Stomach (tissue), 9 donors: ENCODE measurements around the gene MCTP1. TPM values are rescaled to one million over a fixed set of nuclear protein-coding genes. Genes with fewer than 3 reads are reported as not detected.

Experiments
- DNase-seq, 2 donors: peaks; one replicate each; pipeline versions ENCODE4 v3.0.0 to v3.0.0-alpha.2; 2013 to 2019
- H3K27ac ChIP-seq, 5 donors: fragments of 200-600 bp in 4 of 5; sonication (generic) in 4 of 5; one replicate each; pipeline ENCODE4 v1.5.1; 2013 to 2019; ENCODE audit warnings: mild to moderate bottlenecking in 1 of 5, moderate library complexity in 1 of 5
- H3K27me3 ChIP-seq, 3 donors: fragments of 200-600 bp; sonication (generic); one replicate each; pipeline ENCODE4 v1.5.1; 2017 to 2019; ENCODE audit warnings: mixed run types in 1 of 3
- H3K36me3 ChIP-seq, 4 donors: fragments of 200-600 bp; sonication (generic); 1 replicate in 3 of 4; 2 replicates in 1 of 4; pipeline ENCODE4 v1.5.1; 2016 to 2019
- H3K4me1 ChIP-seq, 4 donors: fragments of 200-600 bp; sonication (generic); one replicate each; pipeline ENCODE4 v1.5.1; 2016 to 2019
- H3K4me3 ChIP-seq, 4 donors: fragments of 200-600 bp; sonication (generic) in 3 of 4; one replicate each; pipeline ENCODE4 v1.5.1; 2016 to 2019; ENCODE audit warnings: mild to moderate bottlenecking in 1 of 4
- H3K9me3 ChIP-seq, 4 donors: fragments of 200-600 bp; sonication (generic); one replicate each; pipeline ENCODE4 v1.5.1; 2016 to 2019
- EP300 ChIP-seq: sonication (generic); formaldehyde crosslinking; IDR thresholded peaks from one replicate; pipeline ENCODE4 v1.6.1; 2017; ENCODE audit warnings: antibody characterized with exemption
- POLR2A ChIP-seq, 4 donors: fragments of 450-650 bp; IDR thresholded peaks; one replicate each; pipeline ENCODE4 v1.6.1; 2016; ENCODE audit warnings: antibody characterized with exemption in 4 of 4, control low read depth in 2 of 4, mild to moderate bottlenecking in 1 of 4, moderate library complexity in 1 of 4
- POLR2AphosphoS5 ChIP-seq, 3 donors: sonication (generic); formaldehyde crosslinking; IDR thresholded peaks; one replicate each; pipeline ENCODE4 v1.6.1; 2016; ENCODE audit warnings: antibody characterized with exemption in 3 of 3
- WGBS, 5 donors: extraction: QIAGEN DNeasy Blood & Tissue Kit in 3 of 5; methylation state at CpG; one replicate each; pipeline versions ENCODE4 v1.1.5 to v1.1.7; 2013 to 2018; 5-methylcytosine and 5-hydroxymethylcytosine counted together
- intact Hi-C: fragments of 100-400 bp; cut with DNase I; formaldehyde crosslinking; loops from one replicate; pipeline ENCODE4 v1.15.1; 2023; ENCODE audit warnings: low total_unique reads
- polyA plus RNA-seq, 3 donors: library from polyadenylated mRNA; stranded (reverse); fragments of 200-250 nt; gene quantifications; one replicate each; pipeline ENCODE4 v1.2.3, GENCODE V29; 2013
- total RNA-seq, 5 donors: library from RNA; depleted of rRNA; stranded (reverse); fragments of >200 nt; gene quantifications; one replicate each; pipeline versions ENCODE4 v1.1.0 to v1.2.3, GENCODE V29; 2014 to 2016
- TF ChIP-seq, protein P1 (sequence below), 7 experiments: fragments of 450-650 bp in 4 of 7; fragments of 200-600 bp in 3 of 7; sonication (generic) in 3 of 7; IDR thresholded peaks; one replicate each; pipeline ENCODE4 v1.5.1; 2016 to 2019; ENCODE audit warnings: antibody characterized with exemption in 7 of 7, control low read depth in 2 of 7, mild to moderate bottlenecking in 1 of 7
- donor health status: healthy with polysubstance abuse.
- donor health status: Bipolar disorder and iron deficiency.
- donor health status: healthy.

Gene MCTP1
- total and polyA plus RNA-seq, 8 donors = 1.4 to 47.9 (median 11.3) TPM

DNA sequence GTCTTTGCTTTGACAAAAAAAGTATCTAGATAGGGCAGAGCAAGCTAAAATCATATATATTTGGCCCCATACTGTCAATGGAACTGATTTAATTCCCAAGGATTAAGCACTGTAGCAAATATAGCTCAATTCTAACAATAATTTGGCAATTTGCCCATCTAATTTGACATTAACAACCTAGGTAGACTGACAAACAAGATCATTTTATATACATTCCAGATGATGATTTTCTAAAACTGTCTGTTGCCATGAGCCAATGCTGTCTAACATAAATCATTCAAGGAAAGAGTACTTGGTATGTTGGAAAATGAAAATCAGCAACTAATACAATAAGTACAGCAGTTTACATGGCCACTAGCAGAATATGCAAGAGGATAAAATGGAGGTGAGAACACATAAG lies 32.1 kb downstream of the MCTP1 start:
- Histone ChIP-seq H3K4me3 (no peak overlapping the region), H3K27me3 (no peaks in the 10 kb centered on the region), H3K36me3 (no peaks in the 10 kb centered on the region), H3K9me3 (no peaks in the 10 kb centered on the region), H3K4me1 (no peaks in the 10 kb centered on the region), H3K27ac (no peak overlapping the region)
- intact Hi-C loops = no loop called here
- TF ChIP-seq, protein P1, sequence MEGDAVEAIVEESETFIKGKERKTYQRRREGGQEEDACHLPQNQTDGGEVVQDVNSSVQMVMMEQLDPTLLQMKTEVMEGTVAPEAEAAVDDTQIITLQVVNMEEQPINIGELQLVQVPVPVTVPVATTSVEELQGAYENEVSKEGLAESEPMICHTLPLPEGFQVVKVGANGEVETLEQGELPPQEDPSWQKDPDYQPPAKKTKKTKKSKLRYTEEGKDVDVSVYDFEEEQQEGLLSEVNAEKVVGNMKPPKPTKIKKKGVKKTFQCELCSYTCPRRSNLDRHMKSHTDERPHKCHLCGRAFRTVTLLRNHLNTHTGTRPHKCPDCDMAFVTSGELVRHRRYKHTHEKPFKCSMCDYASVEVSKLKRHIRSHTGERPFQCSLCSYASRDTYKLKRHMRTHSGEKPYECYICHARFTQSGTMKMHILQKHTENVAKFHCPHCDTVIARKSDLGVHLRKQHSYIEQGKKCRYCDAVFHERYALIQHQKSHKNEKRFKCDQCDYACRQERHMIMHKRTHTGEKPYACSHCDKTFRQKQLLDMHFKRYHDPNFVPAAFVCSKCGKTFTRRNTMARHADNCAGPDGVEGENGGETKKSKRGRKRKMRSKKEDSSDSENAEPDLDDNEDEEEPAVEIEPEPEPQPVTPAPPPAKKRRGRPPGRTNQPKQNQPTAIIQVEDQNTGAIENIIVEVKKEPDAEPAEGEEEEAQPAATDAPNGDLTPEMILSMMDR (IDR thresholded peaks at IDR 0.05) = no peak
- TF ChIP-seq POLR2AphosphoS5 (IDR thresholded peaks at IDR 0.05) = no peak
- no peak for TF ChIP-seq POLR2A (IDR thresholded peaks at IDR 0.05)
- no peak for TF ChIP-seq EP300
- DNase-seq = no peak

DNA sequence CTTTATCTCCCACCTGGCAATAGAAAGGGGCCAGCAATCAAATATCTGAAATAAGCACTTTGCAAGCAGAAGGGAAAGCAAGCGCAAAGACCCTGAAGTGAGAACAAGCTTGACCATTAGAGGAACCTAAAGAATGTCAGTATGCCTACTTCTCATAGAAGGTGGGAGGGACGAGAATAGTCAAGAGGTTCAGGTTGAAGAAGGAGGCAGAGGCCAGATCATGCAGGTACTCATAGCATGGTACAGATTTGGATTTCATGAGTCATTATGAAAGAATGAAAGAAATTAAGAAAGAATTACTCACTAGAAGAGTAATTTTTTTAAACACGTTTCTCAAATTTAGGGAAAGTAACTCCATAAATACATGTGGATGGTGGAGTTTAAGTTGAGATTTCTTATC lies 33.7 kb downstream of the MCTP1 start:
- H3K4me1 ChIP-seq = no peaks in the 10 kb centered on the region
- intact Hi-C loops = no loop called here
- no peak for DNase-seq
- no peaks in the 10 kb centered on the region for H3K36me3 ChIP-seq
- 74 to 81% (median 78%) methylated on average over 3 of the region's 3 CpGs for WGBS, 5 donors
- H3K27ac ChIP-seq = no peak overlapping the region
- H3K4me3 ChIP-seq = no peak overlapping the region
- H3K9me3 ChIP-seq = no peaks in the 10 kb centered on the region
- no peaks in the 10 kb centered on the region for H3K27me3 ChIP-seq
- TF ChIP-seq POLR2AphosphoS5 (IDR thresholded peaks at IDR 0.05) (no peak), POLR2A (IDR thresholded peaks at IDR 0.05) (no peak), EP300 (no peak)
- TF ChIP-seq, protein P1 (IDR thresholded peaks at IDR 0.05) = no peak

DNA sequence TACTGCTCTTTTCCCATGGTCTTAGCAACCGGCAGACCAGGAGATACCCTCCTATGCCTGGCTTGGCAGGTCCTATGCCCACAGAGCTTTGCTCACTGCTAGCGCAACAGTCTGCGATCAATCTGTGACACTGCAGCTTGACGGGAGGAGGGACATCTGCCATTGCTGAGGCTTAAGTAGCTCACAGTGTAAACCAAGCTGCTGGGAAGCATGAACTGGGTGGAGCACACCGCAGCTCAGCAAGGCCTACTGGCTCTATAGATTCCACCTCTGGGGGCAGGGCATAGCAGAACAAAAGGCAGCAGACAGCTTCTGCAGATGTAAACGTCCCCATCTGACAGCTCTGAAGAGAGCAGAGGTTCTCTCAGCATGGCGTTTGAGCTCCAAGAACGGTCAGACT lies 40.4 kb downstream of the MCTP1 start:
- Histone ChIP-seq H3K36me3 (no peaks in the 10 kb centered on the region), H3K4me3 (no peak overlapping the region), H3K9me3 (no peaks in the 10 kb centered on the region), H3K4me1 (no peaks in the 10 kb centered on the region), H3K27ac (no peak overlapping the region), H3K27me3 (peaks cover 0 to 6% (median 0%) of the 10 kb centered on the region in 3 donors)
- DNase-seq = no peak
- intact Hi-C loops = no loop called here
- WGBS, 5 donors = 45 to 58% (median 51%) methylated on average over 8 of the region's 8 CpGs
- no peak for TF ChIP-seq EP300
- TF ChIP-seq POLR2AphosphoS5 (IDR thresholded peaks at IDR 0.05) = no peak
- TF ChIP-seq, protein P1 (IDR thresholded peaks at IDR 0.05) = no peak
- no peak for TF ChIP-seq POLR2A (IDR thresholded peaks at IDR 0.05)

DNA sequence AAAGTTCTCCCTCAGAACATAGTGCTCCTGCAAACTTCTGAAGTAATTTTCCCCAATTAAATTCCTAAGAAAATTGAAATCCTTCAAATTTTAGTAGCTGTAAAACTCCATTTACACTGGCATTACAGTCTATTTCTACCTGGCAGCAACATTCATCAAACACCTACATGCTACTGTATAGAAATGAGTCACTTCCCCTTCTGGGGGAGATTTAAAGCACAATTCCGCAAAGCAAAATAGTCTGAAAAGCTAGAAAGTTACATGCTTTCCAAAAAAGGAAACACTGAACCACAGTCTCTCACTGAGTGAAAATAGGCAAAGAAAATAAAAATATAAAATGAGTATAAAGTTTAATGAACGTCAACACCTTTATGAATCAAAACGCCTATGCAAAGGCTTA lies 43.3 kb downstream of the MCTP1 start:
- TF ChIP-seq POLR2AphosphoS5 (IDR thresholded peaks at IDR 0.05) = no peak
- TF ChIP-seq, protein P1 (IDR thresholded peaks at IDR 0.05) = no peak
- TF ChIP-seq POLR2A (IDR thresholded peaks at IDR 0.05) = no peak
- TF ChIP-seq EP300 = no peak
- peaks cover 0 to 6% (median 0%) of the 10 kb centered on the region in 3 donors for H3K27me3 ChIP-seq
- H3K27ac ChIP-seq = no peak overlapping the region
- H3K4me3 ChIP-seq = no peak overlapping the region
- intact Hi-C loops = no loop called here
- 60 to 78% (median 67%) methylated on average over 3 of the region's 3 CpGs for WGBS, 5 donors
- no peaks in the 10 kb centered on the region for H3K4me1 ChIP-seq
- no peaks in the 10 kb centered on the region for H3K9me3 ChIP-seq
- no peaks in the 10 kb centered on the region for H3K36me3 ChIP-seq
- no peak for DNase-seq
